Activated CD4-positive, alpha-beta T cell treated with anti-CD3 and anti-CD28 coated beads, Interleukin-2, Interleukin-6, amounts not matched to agents 100 ng/mL and 50 ng/mL, durations not matched to agents 16 hours and 8 hours (primary cell): ENCODE results near the gene C14orf132.
"Not testable (repeated sequence)": the region's sequence is repeated elsewhere in the genome, so short reads cannot be mapped to it uniquely, and the experiment has no call there.

Experiments
- DNase-seq: peaks from one replicate; pipeline ENCODE4 v3.0.0-alpha.2; 2020

The C14orf132 gene

GRCh38 chr14:96060186-96060933 lies 21.2 kb downstream of the C14orf132 start:
- DNase-seq = no peak

DNA sequence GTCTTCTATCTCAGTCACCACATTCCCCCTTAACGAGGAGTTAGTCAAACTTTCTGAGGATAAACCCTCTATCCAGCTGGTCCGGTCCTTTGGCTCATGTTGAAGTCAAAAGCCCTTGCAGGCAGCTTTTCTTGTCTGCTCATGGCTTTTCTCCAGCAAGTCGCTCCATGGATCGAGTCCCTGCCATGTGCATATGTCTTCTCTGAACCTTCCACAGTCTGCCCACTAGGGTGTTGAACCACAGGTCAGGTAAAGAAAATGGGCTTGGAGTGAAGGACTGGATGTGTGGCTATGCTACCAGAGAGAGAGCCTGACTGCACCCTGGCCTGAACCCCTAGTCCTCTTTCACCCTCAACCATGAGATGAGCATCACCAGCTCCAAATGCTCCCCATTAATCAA lies 22.8 kb downstream of the C14orf132 start:
- no peak for DNase-seq

DNA sequence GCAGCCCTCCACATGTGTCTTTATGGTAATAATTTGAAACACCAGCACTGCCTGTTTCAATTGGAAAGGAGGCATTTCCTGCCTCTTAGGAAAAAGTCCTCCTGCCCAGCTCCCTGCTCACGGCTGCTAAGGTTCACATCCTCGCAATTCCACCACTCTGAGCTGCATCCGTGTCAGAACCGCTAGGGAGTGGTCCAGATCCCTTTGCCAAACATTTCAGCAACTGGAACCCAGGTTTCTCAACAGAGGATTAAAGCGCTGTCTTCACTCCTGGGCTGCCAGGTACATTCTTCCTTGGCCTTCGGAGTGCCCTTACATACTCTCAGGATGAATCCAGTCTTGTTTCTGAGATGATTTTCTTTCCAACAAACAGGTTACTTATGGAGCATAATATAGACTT lies 23.3 kb downstream of the C14orf132 start:
- no peak for DNase-seq

DNA sequence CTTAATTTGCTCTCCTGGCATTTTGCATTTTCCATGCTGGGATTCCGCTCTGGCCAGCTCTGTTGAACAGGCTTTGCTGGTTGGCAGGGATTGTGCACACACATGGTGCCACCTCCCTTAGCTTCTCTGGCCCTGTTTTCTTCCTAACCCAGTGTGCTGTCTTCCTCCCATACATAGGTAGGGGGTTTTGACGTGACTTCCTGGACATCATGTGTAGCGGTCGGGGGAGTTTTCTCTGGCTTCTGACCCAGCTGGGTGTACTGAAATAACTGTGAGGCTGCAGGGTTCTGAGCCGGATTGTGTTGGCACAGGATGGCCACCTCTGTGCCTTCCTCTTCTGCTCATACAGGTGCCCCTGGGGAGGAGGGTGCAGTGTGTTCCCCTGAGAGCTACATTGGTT lies 25.7 kb downstream of the C14orf132 start:
- DNase-seq = no peak

GRCh38 chr14:96065661-96066459 lies 26.7 kb downstream of the C14orf132 start:
- DNase-seq = peak; percentile 9

- no peak for DNase-seq
Measured at GRCh38 chr14:96066976-96067375, 27.8 kb downstream of the C14orf132 start.

- DNase-seq = no peak
Measured at GRCh38 chr14:96067985-96068930, 29.1 kb downstream of the C14orf132 start.

GRCh38 chr14:96069421-96069820 lies 30.3 kb downstream of the C14orf132 start:
- no peak for DNase-seq

GRCh38 chr14:96071561-96071960 lies 32.4 kb downstream of the C14orf132 start:
- no peak for DNase-seq

DNA sequence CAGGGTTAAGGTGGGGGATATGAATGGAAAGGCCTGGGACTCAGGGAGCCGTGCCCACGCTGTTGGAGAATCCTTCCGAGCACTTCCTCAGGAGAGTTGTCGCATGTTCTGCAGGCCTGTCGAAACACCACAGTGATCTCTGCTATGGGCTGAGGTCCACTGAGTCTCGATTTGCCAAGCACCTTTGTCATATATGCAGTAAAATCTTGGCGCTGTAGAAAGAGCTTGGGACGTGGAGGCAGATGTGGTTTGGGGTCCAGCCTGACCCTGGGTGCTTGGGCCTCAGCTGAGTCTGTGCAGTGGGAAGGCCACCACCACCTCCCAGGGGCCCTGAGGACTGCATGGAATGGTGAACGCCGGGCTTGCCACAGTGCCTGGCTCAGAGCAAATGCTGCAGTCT lies 32.9 kb downstream of the C14orf132 start:
- no peak for DNase-seq

GRCh38 chr14:96072746-96073145 lies 33.6 kb downstream of the C14orf132 start:
- DNase-seq = no peak

DNA sequence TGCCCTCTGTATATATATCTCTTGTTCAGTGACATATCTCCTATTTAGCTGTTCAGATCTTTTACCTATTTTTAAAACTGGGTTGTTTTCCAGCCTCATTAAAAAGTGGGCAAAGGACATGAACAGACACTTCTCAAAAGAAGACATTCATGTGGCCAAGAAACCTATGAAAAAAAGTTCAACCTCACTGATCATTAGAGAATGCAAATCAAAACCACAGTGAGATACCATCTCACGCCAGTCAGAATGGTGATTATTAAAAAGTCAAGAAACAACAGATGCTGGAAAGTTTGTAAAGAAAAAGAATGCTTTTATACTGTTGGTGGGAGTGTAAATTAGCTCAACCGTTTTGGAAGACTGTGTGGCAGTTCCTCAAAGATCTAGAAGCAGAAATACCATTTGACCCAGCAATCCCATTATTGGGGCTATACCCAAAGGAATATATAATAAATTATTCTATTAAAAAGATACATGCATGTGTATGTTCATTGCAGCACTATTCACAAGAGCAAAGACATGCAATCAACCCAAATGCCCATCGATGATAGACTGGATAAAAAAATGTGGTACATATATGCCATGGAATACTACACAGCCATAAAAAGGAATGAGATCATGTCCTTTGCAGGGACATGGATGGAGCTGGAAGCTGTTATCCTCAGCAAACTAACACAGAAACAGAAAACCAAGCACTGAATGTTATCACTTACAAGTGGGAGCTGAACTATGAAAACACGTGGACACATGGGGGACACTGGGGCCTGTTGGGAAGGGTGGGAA lies 34.3 kb downstream of the C14orf132 start:
- not testable (repeated sequence) for DNase-seq

GRCh38 chr14:96077983-96078624 lies 38.9 kb downstream of the C14orf132 start:
- no peak for DNase-seq

DNA sequence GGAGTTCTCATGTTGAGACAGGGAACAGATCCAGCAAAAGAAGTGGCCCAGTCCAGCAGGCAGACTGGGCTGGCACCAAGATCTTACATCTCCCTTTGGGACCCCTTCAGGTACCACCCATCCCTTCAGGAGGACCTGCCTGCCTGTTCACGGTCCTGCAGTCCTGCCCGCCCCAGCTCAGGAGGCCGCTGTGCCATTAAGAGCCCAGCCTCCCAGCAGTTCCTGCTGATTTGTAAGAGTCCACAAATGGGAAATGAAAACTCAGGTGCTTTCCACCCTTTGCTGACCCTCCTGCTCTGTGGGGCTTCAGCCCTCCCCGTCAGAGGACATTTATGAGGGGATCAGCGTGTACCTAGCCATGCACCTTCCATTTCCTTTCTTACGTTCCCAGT lies 39.5 kb downstream of the C14orf132 start:
- no peak for DNase-seq

DNA sequence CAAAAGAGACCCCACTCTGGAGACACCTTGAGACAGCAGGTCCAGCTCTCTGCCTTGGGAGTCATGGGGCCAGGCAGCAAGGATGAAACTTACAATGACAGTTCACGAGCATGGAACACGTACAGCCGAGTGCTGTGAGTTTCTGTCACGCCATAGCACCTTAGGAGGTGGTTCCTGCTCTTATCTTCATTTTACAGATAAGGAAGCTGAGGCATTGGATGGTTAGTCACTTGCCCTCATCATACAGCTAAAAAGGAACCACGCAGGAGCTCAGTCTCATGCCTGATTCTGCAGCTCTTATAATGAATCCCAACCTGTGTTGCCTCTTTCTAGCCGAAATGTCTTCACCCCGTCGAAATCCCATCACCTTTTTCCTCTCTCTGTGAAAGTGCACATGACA lies 39.9 kb downstream of the C14orf132 start:
- DNase-seq = no peak

DNA sequence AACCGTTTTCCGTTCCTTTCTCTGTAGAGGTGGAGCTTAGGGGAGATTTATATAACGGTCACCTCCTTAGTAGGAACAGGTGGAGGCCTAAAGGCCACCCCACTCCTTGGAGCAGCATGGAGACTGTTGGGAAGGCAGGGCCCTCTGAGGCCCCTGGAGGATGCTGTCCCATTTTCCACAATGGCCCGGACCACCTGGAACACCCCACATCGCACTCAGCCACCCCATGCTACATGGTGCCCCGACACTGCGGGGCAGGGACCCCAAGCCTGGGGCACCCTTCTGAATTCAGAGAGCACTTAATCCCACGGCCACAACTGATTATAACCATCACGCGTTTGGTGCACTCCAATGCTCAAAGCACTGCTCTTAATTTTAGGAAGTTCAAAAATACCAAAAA lies 41.4 kb downstream of the C14orf132 start:
- DNase-seq = no peak

DNA sequence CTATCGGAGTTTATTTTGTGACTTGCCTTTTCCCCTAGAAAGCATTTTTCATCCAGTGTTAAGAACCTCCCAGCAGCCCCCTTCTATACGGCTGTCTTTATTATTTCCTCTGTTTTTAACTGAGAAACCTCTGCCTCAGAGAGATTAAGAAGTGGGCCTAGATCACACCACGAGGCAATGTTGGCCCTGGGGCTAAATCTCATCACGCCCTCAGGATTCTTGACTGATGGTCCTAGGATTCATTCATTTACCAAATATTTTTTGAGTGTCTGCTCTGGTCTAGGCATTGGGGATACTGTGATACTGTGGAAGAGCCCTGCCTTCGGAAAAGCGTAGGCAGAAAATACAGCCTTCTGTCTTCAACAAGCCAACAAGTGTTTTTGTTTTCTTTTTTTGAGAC lies 42.1 kb downstream of the C14orf132 start:
- DNase-seq = no peak

GRCh38 chr14:96081767-96082400 lies 42.7 kb downstream of the C14orf132 start:
- no peak for DNase-seq

- no peak for DNase-seq
Measured at GRCh38 chr14:96082420-96083300, 43.5 kb downstream of the C14orf132 start.

GRCh38 chr14:96083667-96084320 lies 44.6 kb downstream of the C14orf132 start:
- DNase-seq = no peak
